HEK293T (cell line): Measurements from ENCODE around the gene RPS13.
"Not testable (repeated sequence)": the region's sequence is repeated elsewhere in the genome, so short reads cannot be mapped to it uniquely, and the experiment has no call there.

ENCODE experiments used
- CTCF ChIA-PET: fragments of 350-600 bp; formaldehyde crosslinking; extraction: SDS; loops from one replicate; lab custom pipeline; 2021; ENCODE audit warnings: antibody characterized with exemption, inconsistent platforms; lab: Yijun Ruan, JAX
- POLR2A ChIA-PET: fragments of 350-600 bp; formaldehyde crosslinking; extraction: SDS; loops from one replicate; lab custom pipeline; 2020; ENCODE audit warnings: antibody characterized with exemption, inconsistent platforms; lab: Yijun Ruan, JAX
- DNase-seq: peaks from one replicate; pipeline ENCODE4 v3.0.0; 2012; ENCODE audit warnings: mixed read lengths; ENCODE audit errors: extremely low spot score
- ARNT ChIP-seq: fragments of 450-650 bp; IDR thresholded peaks from 2 replicates; pipeline ENCODE4 v1.6.1; 2017; ENCODE audit warnings: mild to moderate bottlenecking
- BHLHE40 ChIP-seq: fragments of 450-650 bp; IDR thresholded peaks from 2 replicates; pipeline ENCODE4 v1.6.1; 2016; ENCODE audit warnings: mild to moderate bottlenecking, moderate library complexity, borderline replicate concordance
- CTBP1 ChIP-seq: fragments of 450-650 bp; IDR thresholded peaks from 2 replicates; pipeline ENCODE4 v1.6.1; 2016; ENCODE audit warnings: borderline replicate concordance
- ELF4 ChIP-seq: fragments of 450-650 bp; IDR thresholded peaks from 2 replicates; pipeline ENCODE4 v1.6.1; 2017; ENCODE audit warnings: antibody characterized with exemption
- FOXA1 ChIP-seq: fragments of 450-650 bp; IDR thresholded peaks from 2 replicates; pipeline ENCODE4 v1.6.1; 2016; ENCODE audit warnings: mild to moderate bottlenecking
- FOXK2 ChIP-seq: fragments of 450-650 bp; IDR thresholded peaks from 2 replicates; pipeline ENCODE4 v1.6.1; 2016; ENCODE audit warnings: mild to moderate bottlenecking
- FOXM1 ChIP-seq: fragments of 450-650 bp; IDR thresholded peaks from 2 replicates; pipeline ENCODE4 v1.6.1; 2017; ENCODE audit warnings: mild to moderate bottlenecking, borderline replicate concordance
- HDGF ChIP-seq: fragments of 450-650 bp; IDR thresholded peaks from 2 replicates; pipeline ENCODE4 v1.6.1; 2017; ENCODE audit warnings: antibody characterized with exemption, borderline replicate concordance
- L3MBTL2 ChIP-seq: fragments of 450-650 bp; conservative IDR thresholded peaks from 2 replicates; pipeline ENCODE4 v1.6.1; 2016; ENCODE audit warnings: mild to moderate bottlenecking
- LEF1 ChIP-seq: fragments of 450-650 bp; IDR thresholded peaks from 2 replicates; pipeline ENCODE4 v1.6.1; 2017; ENCODE audit warnings: mild to moderate bottlenecking, borderline replicate concordance
- NFRKB ChIP-seq: fragments of 450-650 bp; IDR thresholded peaks from 2 replicates; pipeline ENCODE4 v1.6.1; 2016; ENCODE audit warnings: mild to moderate bottlenecking, moderate library complexity
- SP1 ChIP-seq: fragments of 450-650 bp; IDR thresholded peaks from 2 replicates; pipeline ENCODE4 v1.6.1; 2017
- SUZ12 ChIP-seq: fragments of 450-650 bp; IDR thresholded peaks from 2 replicates; pipeline ENCODE4 v1.6.1; 2016; ENCODE audit warnings: mild to moderate bottlenecking
- TARDBP ChIP-seq: fragments of 450-650 bp; IDR thresholded peaks from 2 replicates; pipeline ENCODE4 v1.6.1; 2016
- ZNF384 ChIP-seq: fragments of 450-650 bp; IDR thresholded peaks from 2 replicates; pipeline ENCODE4 v1.6.1; 2016
- TF ChIP-seq, protein P1 (sequence below): fragments of 450-650 bp; IDR thresholded peaks from 2 replicates; pipeline ENCODE4 v1.6.1; 2016

RPS13 gene

DNA sequence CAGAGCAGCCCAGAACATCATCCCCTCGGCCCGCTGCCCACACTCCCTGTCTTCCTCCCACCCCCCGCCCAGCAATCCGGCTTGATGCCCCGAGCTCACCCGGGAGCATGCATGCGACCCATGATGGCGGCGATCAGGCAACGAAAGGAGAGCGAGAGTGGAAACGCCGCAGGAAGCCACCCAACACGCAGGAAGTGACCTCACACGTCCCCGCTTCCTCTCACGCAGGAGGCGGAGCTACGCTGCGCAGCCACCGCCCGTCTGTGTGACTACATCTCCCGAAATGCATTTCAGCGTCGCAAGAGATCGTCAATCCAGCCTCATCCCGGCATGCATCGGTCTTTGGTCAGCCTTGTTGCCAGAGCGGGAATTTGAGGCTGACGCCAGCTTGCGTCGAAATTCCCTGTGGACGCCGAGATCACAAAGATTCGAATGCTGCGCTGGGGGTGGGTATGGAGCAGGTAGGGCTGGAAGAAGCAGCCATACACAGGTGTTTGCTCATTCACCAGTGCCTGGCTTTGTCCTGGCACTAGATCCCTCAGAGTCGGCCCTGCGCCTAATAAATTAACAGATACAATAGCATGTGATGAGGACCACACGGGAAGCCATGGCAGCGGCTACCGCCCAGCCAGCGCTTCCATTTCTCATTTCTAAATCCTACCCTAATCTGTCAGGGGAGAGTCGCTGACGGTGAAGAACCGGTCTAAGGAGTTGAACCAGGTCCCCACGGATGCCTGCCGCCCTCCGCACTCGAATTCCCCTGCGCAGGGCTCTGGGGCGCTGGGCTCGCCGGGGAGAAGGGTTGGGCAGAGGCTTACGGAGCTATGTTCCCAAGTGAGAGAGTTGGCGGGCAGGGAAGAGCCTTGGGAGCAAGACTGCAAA, at the start of gene RPS13:
TSS of gene RPS13 (minus strand) at position 148 of the 882 bp plus-strand sequence. CDS start at position 122, 26 bp downstream.
- TF ChIP-seq SUZ12 (0 out of 2 replicates have a peak, but pooled peaks have one; percentile 41), L3MBTL2 (peak; percentile 100), FOXK2 (0 out of 2 replicates have a peak, but pooled peaks have one; percentile 59), BHLHE40 (no peak), LEF1 (no peak), ELF4 (peak; percentile 74)
- TF ChIP-seq, protein P1, sequence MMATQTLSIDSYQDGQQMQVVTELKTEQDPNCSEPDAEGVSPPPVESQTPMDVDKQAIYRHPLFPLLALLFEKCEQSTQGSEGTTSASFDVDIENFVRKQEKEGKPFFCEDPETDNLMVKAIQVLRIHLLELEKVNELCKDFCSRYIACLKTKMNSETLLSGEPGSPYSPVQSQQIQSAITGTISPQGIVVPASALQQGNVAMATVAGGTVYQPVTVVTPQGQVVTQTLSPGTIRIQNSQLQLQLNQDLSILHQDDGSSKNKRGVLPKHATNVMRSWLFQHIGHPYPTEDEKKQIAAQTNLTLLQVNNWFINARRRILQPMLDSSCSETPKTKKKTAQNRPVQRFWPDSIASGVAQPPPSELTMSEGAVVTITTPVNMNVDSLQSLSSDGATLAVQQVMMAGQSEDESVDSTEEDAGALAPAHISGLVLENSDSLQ: peak; percentile 52; the same call in 1 of the 2 replicates
- DNase-seq: peak; percentile 98
- CTCF ChIA-PET: no interaction called here
- POLR2A ChIA-PET: interaction anchor here (0.6 to 2.1 kb wide), 29 partner anchors 9 to 1972 kb away, joined by 3 to 15 read pairs (median 4); no protein-coding TSS in a partner anchor

- ChIA-PET POLR2A (no interaction called here), CTCF (no interaction called here)
- TF ChIP-seq SP1 (no peak), FOXK2 (no peak), NFRKB (no peak), BHLHE40 (no peak), ARNT (no peak), SUZ12 (no peak), CTBP1 (no peak), LEF1 (no peak), HDGF (no peak), L3MBTL2 (no peak), ELF4 (no peak), FOXM1 (no peak), TARDBP (no peak), ZNF384 (no peak), FOXA1 (no peak)
- TF ChIP-seq, protein P1: no peak
- DNase-seq: no peak
Measured at GRCh38 chr11:17121981-17122380, 44.5 kb upstream of the RPS13 start.

GRCh38 chr11:17117262-17117661, 39.8 kb upstream of the RPS13 start:
- no peak for DNase-seq
- POLR2A ChIA-PET: no interaction called here

DNA sequence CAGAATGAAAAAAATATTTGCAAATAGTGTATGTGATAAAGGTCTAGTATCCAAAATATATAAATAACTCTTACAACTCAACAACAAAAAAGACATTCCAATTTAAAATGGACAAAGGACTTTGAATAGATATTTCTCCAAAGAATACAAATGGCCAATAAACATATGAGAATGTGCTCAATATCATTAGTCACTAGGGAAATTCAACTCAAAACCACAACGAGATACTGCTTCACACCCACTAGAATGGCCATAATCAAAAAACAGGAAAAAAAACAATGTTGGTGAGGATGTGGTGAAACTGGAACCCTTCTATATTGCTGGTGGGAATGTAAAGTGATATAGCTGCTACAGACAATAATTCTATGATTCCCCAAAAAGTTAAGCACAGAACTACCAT, 38.6 kb upstream of the RPS13 start:
- TF ChIP-seq SUZ12 (no peak), ZNF384 (no peak), HDGF (no peak), TARDBP (no peak), BHLHE40 (no peak), CTBP1 (no peak), ARNT (no peak), LEF1 (no peak), L3MBTL2 (no peak)
- POLR2A ChIA-PET: no interaction called here
- no peak for DNase-seq
- CTCF ChIA-PET: no interaction called here

More at GRCh38 chr11:17117262-17117661, 39.8 kb upstream of the RPS13 start:
- no peak for TF ChIP-seq TARDBP
- TF ChIP-seq, protein P1: no peak
- no peak for TF ChIP-seq ELF4
- TF ChIP-seq HDGF: no peak
- no peak for TF ChIP-seq FOXK2
- TF ChIP-seq ARNT: no peak
- TF ChIP-seq FOXA1: no peak
- TF ChIP-seq FOXM1: no peak
- no peak for TF ChIP-seq CTBP1
- TF ChIP-seq SUZ12: no peak
- TF ChIP-seq BHLHE40: no peak
- no peak for TF ChIP-seq NFRKB
- no peak for TF ChIP-seq L3MBTL2
- TF ChIP-seq LEF1: no peak
- TF ChIP-seq SP1: no peak
- TF ChIP-seq ZNF384: no peak
- CTCF ChIA-PET: no interaction called here

DNA sequence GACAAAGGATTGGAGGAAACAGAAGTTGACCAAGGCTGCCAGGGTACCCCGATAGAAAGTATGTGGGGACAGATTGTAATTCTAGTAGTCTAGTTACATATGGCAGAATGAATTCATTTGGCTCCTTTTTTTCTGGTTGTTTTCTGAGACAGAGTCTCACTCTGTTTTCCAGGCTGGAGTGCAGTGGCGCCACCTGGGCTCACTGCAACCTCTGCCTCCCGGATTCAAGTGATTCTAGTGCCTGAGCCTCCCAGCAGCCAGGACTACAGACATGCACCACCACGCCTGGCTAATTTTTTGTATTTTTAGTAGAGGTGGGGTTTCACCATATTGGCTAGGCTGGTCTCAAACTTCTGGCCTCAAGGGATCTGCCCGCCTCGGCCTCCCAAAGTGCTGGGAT, 30.3 kb upstream of the RPS13 start:
- CTCF ChIA-PET: interaction anchor here (0.8 to 1.7 kb wide), 3 partner anchors 11 to 288 kb away, joined by 3 to 4 read pairs (median 4); no protein-coding TSS in a partner anchor
- POLR2A ChIA-PET: not testable (repeated sequence)

GRCh38 chr11:17105404-17106040, 28.1 kb upstream of the RPS13 start:
- POLR2A ChIA-PET, DNase-seq, CTCF ChIA-PET: not testable (repeated sequence)

More for the DNA sequence above, 30.3 kb upstream of the RPS13 start:
- DNase-seq: not testable (repeated sequence)
